Upper lobe of left lung (tissue), 4 donors: ENCODE data around the gene MEGF10.

Experiments used
- CTCF ChIP-seq, 6 experiments: fragments of 450-650 bp in 4 of 6; fragments of 200-600 bp in 2 of 6; sonication (generic) in 2 of 6; IDR thresholded peaks; one replicate each; pipeline ENCODE4 v1.5.1; 2016 to 2019; ENCODE audit warnings: antibody characterized with exemption in 6 of 6
- POLR2A ChIP-seq, 4 donors: fragments of 450-650 bp; IDR thresholded peaks; one replicate each; pipeline ENCODE4 v1.5.1; 2016 to 2017; ENCODE audit warnings: antibody characterized with exemption in 4 of 4, mild to moderate bottlenecking in 2 of 4
- POLR2AphosphoS5 ChIP-seq, 2 donors: sonication (generic); formaldehyde crosslinking; IDR thresholded peaks; one replicate each; pipeline ENCODE4 v1.5.1; 2017; ENCODE audit warnings: antibody characterized with exemption in 2 of 2

GRCh38 chr5:127450046-127450445, 159.4 kb downstream of the MEGF10 start:
- no peak for TF ChIP-seq CTCF (IDR thresholded peaks at IDR 0.05)
- TF ChIP-seq POLR2AphosphoS5 (IDR thresholded peaks at IDR 0.05), result no peak
- no peak for TF ChIP-seq POLR2A (IDR thresholded peaks at IDR 0.05)
